Liver (tissue), 9 donors: ENCODE data around the gene TNFAIP8. TPM values are rescaled to one million over a fixed set of nuclear protein-coding genes. Genes with fewer than 3 reads are reported as not detected.

Source experiments
- DNase-seq: peaks from one replicate; pipeline ENCODE4 v3.0.0-alpha.2; 2017; ENCODE audit warnings: low spot score
- H3K27ac ChIP-seq, 2 donors: one replicate each; pipeline ENCODE4 v1.7.0; 2013; ENCODE audit warnings: inconsistent platforms in 2 of 2, low read length in 2 of 2, control low read depth in 1 of 2, low read depth in 1 of 2, mild to moderate bottlenecking in 1 of 2
- H3K27me3 ChIP-seq, 4 donors: one replicate each; pipeline versions ENCODE4 v1.6.1 to v1.7.0; 2013; ENCODE audit warnings: low read length in 3 of 4, inconsistent platforms in 1 of 4, mild to moderate bottlenecking in 1 of 4, moderate library complexity in 1 of 4; ENCODE audit not compliant: control insufficient read depth in 4 of 4, insufficient read depth in 4 of 4
- H3K36me3 ChIP-seq, 4 donors: one replicate each; pipeline versions ENCODE4 v1.6.1 to v1.7.0; 2013; ENCODE audit warnings: low read length in 3 of 4, mild to moderate bottlenecking in 3 of 4, low read depth in 1 of 4, moderate library complexity in 1 of 4; ENCODE audit not compliant: control insufficient read depth in 4 of 4, insufficient read depth in 3 of 4
- H3K4me1 ChIP-seq, 4 donors: one replicate each; pipeline versions ENCODE4 v1.6.1 to v1.7.0; 2013; ENCODE audit warnings: low read length in 3 of 4, mild to moderate bottlenecking in 3 of 4, moderate library complexity in 1 of 4; ENCODE audit not compliant: control insufficient read depth in 4 of 4, insufficient read depth in 4 of 4
- H3K4me3 ChIP-seq, 3 donors: one replicate each; pipeline versions ENCODE4 v1.6.1 to v1.7.0; 2013; ENCODE audit warnings: low read length in 3 of 3, control low read depth in 1 of 3, low read depth in 1 of 3, mild to moderate bottlenecking in 1 of 3
- H3K9ac ChIP-seq, 2 donors: one replicate each; pipeline ENCODE4 v1.7.0; 2013; ENCODE audit warnings: low read length in 2 of 2, mild to moderate bottlenecking in 2 of 2, moderate library complexity in 2 of 2, control low read depth in 1 of 2, low read depth in 1 of 2
- H3K9me3 ChIP-seq, 4 donors: one replicate each; pipeline versions ENCODE4 v1.6.1 to v1.7.0; 2013; ENCODE audit warnings: low read length in 3 of 4; ENCODE audit not compliant: control insufficient read depth in 4 of 4
- FOXA1 ChIP-seq: IDR thresholded peaks from 2 replicates; pipeline ENCODE4 v1.6.1; 2016; ENCODE audit warnings: antibody characterized with exemption
- FOXA2 ChIP-seq: IDR thresholded peaks from 2 replicates; pipeline ENCODE4 v1.6.1; 2016; ENCODE audit warnings: antibody characterized with exemption
- HNF4A ChIP-seq, 2 donors: conservative IDR thresholded peaks; 2 replicates each; pipeline ENCODE4 v1.6.1; 2016; ENCODE audit warnings: antibody characterized with exemption in 2 of 2, mild to moderate bottlenecking in 2 of 2
- RAD21 ChIP-seq, 2 donors: IDR thresholded peaks; 2 replicates each; pipeline ENCODE4 v1.6.1; 2016; ENCODE audit warnings: antibody characterized with exemption in 2 of 2, mild to moderate bottlenecking in 2 of 2
- RXRA ChIP-seq, 2 donors: IDR thresholded peaks; 2 replicates each; pipeline ENCODE4 v1.6.1; 2017 to 2018; ENCODE audit warnings: antibody characterized with exemption in 2 of 2, mild to moderate bottlenecking in 1 of 2
- TAF1 ChIP-seq: conservative IDR thresholded peaks from 2 replicates; pipeline ENCODE4 v1.6.1; 2016; ENCODE audit warnings: antibody characterized with exemption, mild to moderate bottlenecking
- YY1 ChIP-seq: IDR thresholded peaks from 2 replicates; pipeline ENCODE4 v1.6.1; 2016; ENCODE audit warnings: antibody characterized with exemption, mild to moderate bottlenecking
- whole genome bisulfite sequencing: extraction: QIAGEN DNeasy Blood & Tissue Kit; methylation state at CpG from one replicate; pipeline ENCODE4 v1.1.7; 2013; 5-methylcytosine and 5-hydroxymethylcytosine counted together
- polyA plus RNA-seq, 2 donors: library from polyadenylated mRNA; stranded (reverse) in 1 of 2; unstranded in 1 of 2; fragments of 200-250 nt in 1 of 2; fragments of >200 nt in 1 of 2; fragmentation: Nextera tagmentation in 1 of 2; extraction: Ambion mirVana in 1 of 2; gene quantifications; one replicate each; pipeline versions ENCODE4 v1.2.1 to v1.2.3, GENCODE V29; 2013 to 2015
- total RNA-seq, 2 donors: library from RNA; depleted of rRNA; stranded (reverse); fragments of >200 nt; gene quantifications; one replicate each; pipeline ENCODE4 v1.2.3, GENCODE V29; 2014
- TF ChIP-seq, protein P1 (sequence below): IDR thresholded peaks from 2 replicates; pipeline ENCODE4 v1.6.1; 2016; ENCODE audit warnings: antibody characterized with exemption
- TF ChIP-seq, protein P2 (sequence below): IDR thresholded peaks from 2 replicates; pipeline ENCODE4 v1.6.1; 2016; ENCODE audit warnings: antibody characterized with exemption
- TF ChIP-seq, protein P3 (sequence below): fragments of 150-350 bp; IDR thresholded peaks from 2 replicates; pipeline ENCODE4 v1.5.1; 2017; ENCODE audit warnings: improper control_type of control experiment, low read depth, low read length; ENCODE audit not compliant: missing input control
- TF ChIP-seq, protein P4 (sequence below): IDR thresholded peaks from 2 replicates; pipeline ENCODE4 v1.6.1; 2016; ENCODE audit warnings: antibody characterized with exemption, mild to moderate bottlenecking
- TF ChIP-seq, protein P5 (sequence below): IDR thresholded peaks from 2 replicates; pipeline ENCODE4 v1.6.1; 2016; ENCODE audit warnings: antibody characterized with exemption
- donor health status: healthy.
- donor health status: healthy.
- donor health status: healthy.
- donor health status: healthy.
- donor health status: healthy.

The TNFAIP8 gene
- total and polyA plus RNA-seq, 4 donors: 2.6 to 28.6 (median 4.4) TPM

DNA sequence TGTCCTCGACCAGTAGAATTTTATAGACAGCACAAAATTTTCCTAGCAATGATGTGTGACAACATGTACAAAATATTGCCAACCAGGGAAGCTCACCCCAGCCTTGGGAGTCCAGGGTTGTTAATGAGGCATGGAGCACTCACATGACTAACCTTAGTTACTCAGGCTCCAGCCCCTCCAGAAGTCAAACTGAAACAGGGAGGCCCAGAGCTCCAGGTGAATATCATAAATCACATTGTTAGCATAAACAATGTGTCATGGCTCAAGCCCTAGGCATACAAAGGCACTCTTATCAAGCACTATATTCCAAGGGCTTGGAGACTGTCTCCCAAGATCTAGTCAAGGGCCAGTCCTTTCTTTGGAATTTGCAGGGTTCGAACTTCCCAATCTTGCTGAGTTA lies 44.4 kb downstream of the TNFAIP8 start:
- TF ChIP-seq HNF4A (conservative IDR thresholded peaks at IDR 0.05) (no peak), RAD21 (IDR thresholded peaks at IDR 0.05) (no peak)
- TF ChIP-seq, protein P1, sequence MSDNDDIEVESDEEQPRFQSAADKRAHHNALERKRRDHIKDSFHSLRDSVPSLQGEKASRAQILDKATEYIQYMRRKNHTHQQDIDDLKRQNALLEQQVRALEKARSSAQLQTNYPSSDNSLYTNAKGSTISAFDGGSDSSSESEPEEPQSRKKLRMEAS: no peak
- TF ChIP-seq, protein P2, sequence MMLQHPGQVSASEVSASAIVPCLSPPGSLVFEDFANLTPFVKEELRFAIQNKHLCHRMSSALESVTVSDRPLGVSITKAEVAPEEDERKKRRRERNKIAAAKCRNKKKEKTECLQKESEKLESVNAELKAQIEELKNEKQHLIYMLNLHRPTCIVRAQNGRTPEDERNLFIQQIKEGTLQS: no peak
- Histone ChIP-seq H3K9me3 (no peaks in the 10 kb centered on the region), H3K4me1 (peaks cover 0 to 12% (median 8%) of the 10 kb centered on the region in 4 donors), H3K27ac (no peak overlapping the region), H3K27me3 (no peaks in the 10 kb centered on the region), H3K9ac (no peak overlapping the region), H3K36me3 (no peaks in the 10 kb centered on the region), H3K4me3 (no peak overlapping the region)
- 88% methylated on average over 2 of the region's 2 CpGs for WGBS
- DNase-seq: no peak

DNA sequence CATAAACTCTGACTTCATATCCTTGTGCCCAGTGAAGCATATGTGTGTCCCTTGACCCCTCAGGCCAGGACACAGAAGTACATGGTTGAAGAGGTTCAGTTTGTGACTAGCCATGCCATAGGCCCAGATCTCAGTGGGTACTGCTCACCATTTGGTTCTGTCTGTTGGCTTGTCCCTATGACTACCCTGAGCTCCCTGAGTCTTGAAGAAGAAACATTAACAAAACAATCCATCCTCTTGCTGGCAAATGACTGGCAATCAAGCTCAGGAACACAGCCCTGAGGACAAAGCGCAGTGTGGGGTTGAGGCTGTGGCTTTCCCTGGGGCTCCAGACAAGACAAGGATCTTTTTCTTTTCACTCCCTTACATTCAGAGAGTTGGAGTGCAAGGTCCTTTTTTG lies 46.3 kb downstream of the TNFAIP8 start:
- Histone ChIP-seq H3K9ac (no peak overlapping the region), H3K4me3 (no peak overlapping the region), H3K9me3 (no peaks in the 10 kb centered on the region), H3K4me1 (peaks cover 0 to 12% (median 8%) of the 10 kb centered on the region in 4 donors), H3K36me3 (no peaks in the 10 kb centered on the region), H3K27ac (no peak overlapping the region), H3K27me3 (no peaks in the 10 kb centered on the region)
- no peak for DNase-seq
- TF ChIP-seq, protein P3, sequence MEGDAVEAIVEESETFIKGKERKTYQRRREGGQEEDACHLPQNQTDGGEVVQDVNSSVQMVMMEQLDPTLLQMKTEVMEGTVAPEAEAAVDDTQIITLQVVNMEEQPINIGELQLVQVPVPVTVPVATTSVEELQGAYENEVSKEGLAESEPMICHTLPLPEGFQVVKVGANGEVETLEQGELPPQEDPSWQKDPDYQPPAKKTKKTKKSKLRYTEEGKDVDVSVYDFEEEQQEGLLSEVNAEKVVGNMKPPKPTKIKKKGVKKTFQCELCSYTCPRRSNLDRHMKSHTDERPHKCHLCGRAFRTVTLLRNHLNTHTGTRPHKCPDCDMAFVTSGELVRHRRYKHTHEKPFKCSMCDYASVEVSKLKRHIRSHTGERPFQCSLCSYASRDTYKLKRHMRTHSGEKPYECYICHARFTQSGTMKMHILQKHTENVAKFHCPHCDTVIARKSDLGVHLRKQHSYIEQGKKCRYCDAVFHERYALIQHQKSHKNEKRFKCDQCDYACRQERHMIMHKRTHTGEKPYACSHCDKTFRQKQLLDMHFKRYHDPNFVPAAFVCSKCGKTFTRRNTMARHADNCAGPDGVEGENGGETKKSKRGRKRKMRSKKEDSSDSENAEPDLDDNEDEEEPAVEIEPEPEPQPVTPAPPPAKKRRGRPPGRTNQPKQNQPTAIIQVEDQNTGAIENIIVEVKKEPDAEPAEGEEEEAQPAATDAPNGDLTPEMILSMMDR: no peak
- no peak for TF ChIP-seq TAF1
- TF ChIP-seq, protein P4, sequence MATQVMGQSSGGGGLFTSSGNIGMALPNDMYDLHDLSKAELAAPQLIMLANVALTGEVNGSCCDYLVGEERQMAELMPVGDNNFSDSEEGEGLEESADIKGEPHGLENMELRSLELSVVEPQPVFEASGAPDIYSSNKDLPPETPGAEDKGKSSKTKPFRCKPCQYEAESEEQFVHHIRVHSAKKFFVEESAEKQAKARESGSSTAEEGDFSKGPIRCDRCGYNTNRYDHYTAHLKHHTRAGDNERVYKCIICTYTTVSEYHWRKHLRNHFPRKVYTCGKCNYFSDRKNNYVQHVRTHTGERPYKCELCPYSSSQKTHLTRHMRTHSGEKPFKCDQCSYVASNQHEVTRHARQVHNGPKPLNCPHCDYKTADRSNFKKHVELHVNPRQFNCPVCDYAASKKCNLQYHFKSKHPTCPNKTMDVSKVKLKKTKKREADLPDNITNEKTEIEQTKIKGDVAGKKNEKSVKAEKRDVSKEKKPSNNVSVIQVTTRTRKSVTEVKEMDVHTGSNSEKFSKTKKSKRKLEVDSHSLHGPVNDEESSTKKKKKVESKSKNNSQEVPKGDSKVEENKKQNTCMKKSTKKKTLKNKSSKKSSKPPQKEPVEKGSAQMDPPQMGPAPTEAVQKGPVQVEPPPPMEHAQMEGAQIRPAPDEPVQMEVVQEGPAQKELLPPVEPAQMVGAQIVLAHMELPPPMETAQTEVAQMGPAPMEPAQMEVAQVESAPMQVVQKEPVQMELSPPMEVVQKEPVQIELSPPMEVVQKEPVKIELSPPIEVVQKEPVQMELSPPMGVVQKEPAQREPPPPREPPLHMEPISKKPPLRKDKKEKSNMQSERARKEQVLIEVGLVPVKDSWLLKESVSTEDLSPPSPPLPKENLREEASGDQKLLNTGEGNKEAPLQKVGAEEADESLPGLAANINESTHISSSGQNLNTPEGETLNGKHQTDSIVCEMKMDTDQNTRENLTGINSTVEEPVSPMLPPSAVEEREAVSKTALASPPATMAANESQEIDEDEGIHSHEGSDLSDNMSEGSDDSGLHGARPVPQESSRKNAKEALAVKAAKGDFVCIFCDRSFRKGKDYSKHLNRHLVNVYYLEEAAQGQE: no peak
- 93% methylated on average over 1 of the region's 1 CpG for WGBS

DNA sequence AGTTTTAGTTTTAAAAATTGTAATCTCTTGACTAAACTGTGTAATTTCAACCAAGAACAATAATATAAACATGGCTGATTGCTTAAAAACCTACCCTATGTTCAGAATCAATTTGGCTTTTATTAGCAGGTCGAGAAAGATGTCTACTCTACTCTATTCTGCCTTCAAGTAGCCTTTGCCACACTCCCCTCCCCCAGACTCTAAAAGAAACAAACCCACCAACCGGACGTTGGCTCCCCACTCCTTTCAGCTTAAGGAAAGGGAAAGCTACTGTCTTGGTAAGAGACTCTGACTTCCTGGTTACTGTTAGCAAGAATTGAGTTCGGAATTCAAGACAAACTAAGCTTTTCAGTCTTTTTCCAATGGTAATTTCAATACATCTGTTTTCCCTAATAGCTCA lies 46.7 kb downstream of the TNFAIP8 start:
- DNase-seq: no peak
- WGBS: 80% methylated on average over 4 of the region's 4 CpGs
- TF ChIP-seq, protein P3: no peak
- no peak for TF ChIP-seq FOXA1
- TF ChIP-seq RXRA (IDR thresholded peaks at IDR 0.05): no peak
- TF ChIP-seq, protein P5, sequence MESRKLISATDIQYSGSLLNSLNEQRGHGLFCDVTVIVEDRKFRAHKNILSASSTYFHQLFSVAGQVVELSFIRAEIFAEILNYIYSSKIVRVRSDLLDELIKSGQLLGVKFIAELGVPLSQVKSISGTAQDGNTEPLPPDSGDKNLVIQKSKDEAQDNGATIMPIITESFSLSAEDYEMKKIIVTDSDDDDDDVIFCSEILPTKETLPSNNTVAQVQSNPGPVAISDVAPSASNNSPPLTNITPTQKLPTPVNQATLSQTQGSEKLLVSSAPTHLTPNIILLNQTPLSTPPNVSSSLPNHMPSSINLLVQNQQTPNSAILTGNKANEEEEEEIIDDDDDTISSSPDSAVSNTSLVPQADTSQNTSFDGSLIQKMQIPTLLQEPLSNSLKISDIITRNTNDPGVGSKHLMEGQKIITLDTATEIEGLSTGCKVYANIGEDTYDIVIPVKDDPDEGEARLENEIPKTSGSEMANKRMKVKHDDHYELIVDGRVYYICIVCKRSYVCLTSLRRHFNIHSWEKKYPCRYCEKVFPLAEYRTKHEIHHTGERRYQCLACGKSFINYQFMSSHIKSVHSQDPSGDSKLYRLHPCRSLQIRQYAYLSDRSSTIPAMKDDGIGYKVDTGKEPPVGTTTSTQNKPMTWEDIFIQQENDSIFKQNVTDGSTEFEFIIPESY: no peak
- no peak for TF ChIP-seq FOXA2
- TF ChIP-seq, protein P4: no peak
- TF ChIP-seq, protein P2: no peak
- no peak for TF ChIP-seq YY1

More for the DNA sequence above, 46.7 kb downstream of the TNFAIP8 start:
- H3K9ac ChIP-seq: no peak overlapping the region
- no peak overlapping the region for H3K27ac ChIP-seq
- no peaks in the 10 kb centered on the region for H3K9me3 ChIP-seq
- no peaks in the 10 kb centered on the region for H3K36me3 ChIP-seq
- H3K4me1 ChIP-seq: peaks cover 0 to 8% (median 8%) of the 10 kb centered on the region in 4 donors
- no peaks in the 10 kb centered on the region for H3K27me3 ChIP-seq
- no peak overlapping the region for H3K4me3 ChIP-seq
